Superior temporal gyrus (tissue), 1 donor: Measurements from ENCODE around the gene CHPF2.
A peak's percentile ranks its signal among the peaks of the same experiment; 100 is the strongest.

Experiments
- DNase-seq: peaks from one replicate; pipeline ENCODE4 v3.0.0-alpha.2; 2016; ENCODE audit errors: extremely low spot score

Gene CHPF2

DNA sequence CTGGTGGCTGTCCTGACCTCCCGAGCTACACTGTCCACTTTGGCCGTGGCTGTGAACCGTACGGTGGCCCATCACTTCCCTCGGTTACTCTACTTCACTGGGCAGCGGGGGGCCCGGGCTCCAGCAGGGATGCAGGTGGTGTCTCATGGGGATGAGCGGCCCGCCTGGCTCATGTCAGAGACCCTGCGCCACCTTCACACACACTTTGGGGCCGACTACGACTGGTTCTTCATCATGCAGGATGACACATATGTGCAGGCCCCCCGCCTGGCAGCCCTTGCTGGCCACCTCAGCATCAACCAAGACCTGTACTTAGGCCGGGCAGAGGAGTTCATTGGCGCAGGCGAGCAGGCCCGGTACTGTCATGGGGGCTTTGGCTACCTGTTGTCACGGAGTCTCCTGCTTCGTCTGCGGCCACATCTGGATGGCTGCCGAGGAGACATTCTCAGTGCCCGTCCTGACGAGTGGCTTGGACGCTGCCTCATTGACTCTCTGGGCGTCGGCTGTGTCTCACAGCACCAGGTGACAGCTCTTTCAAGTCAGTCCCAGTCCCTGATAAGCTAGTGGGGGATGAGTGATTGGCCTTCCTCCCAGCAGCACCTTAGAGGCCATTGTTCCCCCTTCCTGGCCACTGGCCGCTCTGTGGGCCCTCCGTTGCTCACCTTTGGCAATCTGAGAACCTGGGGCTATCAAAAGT is 3.0 kb downstream of the CHPF2 start:
- no peak for DNase-seq

DNA sequence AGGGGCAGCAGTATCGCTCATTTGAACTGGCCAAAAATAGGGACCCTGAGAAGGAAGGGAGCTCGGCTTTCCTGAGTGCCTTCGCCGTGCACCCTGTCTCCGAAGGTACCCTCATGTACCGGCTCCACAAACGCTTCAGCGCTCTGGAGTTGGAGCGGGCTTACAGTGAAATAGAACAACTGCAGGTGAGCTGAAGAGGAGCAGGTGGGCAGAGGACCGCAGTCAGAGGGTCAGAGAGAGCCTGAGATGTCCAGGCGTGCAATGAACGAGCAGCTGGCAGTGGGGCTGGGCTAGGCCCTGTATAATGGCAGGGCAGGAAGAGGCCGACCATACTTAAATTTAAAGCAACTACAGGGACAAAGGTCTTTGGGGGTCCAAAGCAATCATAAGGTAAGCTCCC is 4.1 kb downstream of the CHPF2 start:
- DNase-seq: no peak

DNA sequence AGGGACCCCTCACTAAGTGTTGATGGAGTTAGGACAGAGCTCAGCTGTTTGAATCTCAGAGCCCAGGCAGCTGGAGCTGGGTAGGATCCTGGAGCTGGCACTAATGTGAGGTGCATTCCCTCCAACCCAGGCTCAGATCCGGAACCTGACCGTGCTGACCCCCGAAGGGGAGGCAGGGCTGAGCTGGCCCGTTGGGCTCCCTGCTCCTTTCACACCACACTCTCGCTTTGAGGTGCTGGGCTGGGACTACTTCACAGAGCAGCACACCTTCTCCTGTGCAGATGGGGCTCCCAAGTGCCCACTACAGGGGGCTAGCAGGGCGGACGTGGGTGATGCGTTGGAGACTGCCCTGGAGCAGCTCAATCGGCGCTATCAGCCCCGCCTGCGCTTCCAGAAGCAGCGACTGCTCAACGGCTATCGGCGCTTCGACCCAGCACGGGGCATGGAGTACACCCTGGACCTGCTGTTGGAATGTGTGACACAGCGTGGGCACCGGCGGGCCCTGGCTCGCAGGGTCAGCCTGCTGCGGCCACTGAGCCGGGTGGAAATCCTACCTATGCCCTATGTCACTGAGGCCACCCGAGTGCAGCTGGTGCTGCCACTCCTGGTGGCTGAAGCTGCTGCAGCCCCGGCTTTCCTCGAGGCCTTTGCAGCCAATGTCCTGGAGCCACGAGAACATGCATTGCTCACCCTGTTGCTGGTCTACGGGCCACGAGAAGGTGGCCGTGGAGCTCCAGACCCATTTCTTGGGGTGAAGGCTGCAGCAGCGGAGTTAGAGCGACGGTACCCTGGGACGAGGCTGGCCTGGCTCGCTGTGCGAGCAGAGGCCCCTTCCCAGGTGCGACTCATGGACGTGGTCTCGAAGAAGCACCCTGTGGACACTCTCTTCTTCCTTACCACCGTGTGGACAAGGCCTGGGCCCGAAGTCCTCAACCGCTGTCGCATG is 5.2 kb downstream of the CHPF2 start:
- DNase-seq: no peak

DNA sequence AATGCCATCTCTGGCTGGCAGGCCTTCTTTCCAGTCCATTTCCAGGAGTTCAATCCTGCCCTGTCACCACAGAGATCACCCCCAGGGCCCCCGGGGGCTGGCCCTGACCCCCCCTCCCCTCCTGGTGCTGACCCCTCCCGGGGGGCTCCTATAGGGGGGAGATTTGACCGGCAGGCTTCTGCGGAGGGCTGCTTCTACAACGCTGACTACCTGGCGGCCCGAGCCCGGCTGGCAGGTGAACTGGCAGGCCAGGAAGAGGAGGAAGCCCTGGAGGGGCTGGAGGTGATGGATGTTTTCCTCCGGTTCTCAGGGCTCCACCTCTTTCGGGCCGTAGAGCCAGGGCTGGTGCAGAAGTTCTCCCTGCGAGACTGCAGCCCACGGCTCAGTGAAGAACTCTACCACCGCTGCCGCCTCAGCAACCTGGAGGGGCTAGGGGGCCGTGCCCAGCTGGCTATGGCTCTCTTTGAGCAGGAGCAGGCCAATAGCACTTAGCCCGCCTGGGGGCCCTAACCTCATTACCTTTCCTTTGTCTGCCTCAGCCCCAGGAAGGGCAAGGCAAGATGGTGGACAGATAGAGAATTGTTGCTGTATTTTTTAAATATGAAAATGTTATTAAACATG is 6.0 kb downstream of the CHPF2 start:
- no peak for DNase-seq

DNA sequence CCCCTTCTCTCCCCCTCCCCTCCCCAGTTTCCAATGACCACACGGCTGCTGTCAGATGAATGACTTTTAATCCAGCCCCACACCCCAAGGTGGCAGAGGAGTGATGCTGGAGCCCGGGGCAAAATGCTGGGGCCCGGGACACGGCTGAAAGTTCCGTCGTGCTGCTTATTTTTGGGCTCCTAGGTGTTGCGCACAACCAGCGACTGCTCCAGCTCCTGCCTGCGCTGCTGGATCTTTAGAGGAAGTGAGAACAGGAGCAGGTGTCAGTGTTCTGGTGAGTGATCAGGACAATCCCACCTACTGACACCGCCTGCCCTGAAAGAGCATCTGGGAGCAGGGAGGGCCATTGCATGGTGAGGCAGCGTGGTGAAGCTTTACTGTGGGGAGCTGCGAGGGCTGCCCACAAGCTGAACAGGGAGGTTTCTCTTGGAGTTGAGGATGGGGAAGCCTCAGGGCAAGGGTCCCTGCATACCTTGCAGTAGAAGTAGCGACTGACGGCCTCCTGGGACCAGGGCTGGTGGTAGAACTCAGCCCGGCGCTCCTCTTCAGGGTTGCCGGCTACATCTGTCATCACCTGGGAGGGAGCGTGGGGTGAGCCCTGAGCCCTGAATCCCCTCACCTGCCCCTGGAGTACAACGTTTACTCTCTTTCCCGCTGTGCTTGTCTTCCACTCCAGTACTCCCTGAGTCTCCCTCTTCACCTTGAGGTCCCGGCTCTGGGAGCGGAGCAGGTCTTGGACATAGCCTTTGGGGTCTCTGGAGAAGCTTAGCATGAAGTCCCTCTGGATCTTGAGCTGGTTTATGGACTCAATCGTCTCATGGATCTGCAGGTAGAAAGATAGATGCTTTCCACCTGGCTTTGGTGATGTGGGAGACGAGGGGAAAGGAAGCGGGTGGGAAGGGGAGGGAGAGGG is 6.9 kb downstream of the CHPF2 start:
- no peak for DNase-seq

DNA sequence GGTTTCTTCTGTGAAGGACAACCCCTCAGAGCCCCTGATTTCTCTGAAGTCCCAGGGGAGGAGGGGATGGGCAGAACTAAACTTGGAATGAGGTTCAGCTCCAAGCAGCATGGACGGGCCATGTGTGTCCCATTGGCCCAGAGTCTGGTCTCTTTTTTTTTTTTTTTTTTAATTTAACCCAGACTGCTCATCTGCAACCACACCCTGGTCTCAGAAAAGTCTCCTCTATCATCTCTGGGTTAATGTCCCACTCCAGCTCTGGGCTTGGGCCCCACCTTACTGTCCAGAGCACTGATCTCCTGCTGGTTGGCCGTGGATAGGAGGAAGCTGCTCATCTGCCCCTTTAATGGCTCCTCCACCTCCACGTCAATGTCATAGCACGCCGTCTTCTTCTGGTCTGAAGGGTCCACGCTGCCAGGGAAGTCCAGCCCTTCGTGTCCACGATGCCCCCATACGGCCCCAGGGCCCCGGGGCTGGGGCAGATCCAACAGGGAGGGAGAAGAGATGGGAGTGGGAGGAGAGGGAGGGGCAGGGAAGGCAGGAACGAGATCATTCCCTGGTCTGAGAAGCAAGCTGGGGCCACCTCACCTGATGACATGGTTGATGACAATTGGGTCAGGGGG is 7.7 kb downstream of the CHPF2 start:
- DNase-seq: no peak

DNA sequence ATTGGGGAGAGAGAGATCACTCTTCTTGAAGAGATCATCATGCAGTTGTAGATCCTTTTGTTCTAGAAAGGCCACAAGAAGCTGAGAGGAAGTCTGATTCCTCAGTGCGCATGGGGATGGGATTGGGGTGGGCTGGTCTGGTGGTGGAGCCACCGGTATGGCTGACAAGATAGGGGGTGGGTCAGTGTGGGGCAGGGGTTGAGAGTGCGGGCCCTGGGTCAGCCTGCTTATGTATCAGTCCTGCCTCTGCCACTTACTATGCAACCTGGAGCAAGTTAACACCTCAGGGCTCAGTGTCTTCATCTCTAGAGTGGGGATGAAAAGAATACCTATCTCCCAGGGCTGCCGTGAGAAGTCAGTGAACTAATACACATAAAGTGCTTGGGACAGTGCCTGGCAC is 8.3 kb downstream of the CHPF2 start:
- no peak for DNase-seq

DNA sequence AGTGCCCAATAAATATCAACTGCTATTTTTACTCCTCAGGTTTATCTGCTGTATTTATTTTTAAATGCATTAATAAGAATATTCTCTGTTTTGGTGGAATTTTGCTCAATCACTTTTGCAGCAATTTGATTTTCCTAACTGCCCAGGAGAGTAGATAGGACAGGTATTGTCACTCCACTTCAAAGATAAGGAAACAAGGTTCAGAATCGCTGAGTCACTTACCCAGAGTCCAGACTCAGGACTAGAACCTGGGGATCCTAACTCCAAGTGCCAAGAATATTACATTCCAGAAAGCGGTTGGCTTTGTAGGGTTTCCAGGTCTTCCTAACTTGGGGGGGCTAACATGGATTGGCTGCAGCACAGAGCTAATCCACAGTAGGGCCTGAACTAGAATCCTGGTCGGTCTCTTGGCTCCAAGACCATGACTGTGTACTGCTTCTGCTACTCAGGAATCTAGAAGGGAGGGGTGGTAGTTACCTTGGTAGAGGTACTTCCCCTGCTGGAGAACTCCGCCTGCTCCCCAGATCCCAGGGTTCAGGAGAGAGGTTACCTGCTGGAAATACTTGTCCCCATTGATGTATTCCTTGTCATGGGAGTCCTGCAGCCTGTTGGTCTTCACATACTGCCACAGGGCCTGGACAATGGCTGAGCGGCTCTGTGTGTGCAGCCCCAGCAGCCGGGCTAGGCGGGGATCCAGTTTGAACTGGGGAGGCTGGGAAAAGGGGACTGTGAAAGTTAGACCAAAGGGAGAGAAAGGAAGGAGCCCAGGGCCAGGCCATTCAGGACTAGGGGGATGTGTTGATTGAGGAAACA is 8.9 kb downstream of the CHPF2 start:
- no peak for DNase-seq

DNA sequence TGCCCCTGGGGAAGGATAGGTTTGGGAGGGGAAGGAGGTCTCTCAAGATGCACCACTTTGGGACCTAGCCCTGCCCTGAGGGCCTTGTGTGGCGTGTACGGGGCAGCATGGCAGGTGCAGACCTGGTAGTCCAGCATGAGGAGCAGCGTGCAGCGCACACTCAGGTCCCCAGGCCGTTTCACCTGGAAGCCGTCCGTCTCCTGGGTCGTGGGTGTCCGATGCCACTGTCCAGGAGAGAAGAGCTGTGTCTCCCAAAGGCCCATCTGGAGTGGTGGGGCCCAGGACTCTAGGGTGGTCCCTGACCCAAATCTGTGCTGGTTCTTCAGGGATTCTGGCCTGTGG is 9.4 kb downstream of the CHPF2 start:
- DNase-seq: no peak

DNA sequence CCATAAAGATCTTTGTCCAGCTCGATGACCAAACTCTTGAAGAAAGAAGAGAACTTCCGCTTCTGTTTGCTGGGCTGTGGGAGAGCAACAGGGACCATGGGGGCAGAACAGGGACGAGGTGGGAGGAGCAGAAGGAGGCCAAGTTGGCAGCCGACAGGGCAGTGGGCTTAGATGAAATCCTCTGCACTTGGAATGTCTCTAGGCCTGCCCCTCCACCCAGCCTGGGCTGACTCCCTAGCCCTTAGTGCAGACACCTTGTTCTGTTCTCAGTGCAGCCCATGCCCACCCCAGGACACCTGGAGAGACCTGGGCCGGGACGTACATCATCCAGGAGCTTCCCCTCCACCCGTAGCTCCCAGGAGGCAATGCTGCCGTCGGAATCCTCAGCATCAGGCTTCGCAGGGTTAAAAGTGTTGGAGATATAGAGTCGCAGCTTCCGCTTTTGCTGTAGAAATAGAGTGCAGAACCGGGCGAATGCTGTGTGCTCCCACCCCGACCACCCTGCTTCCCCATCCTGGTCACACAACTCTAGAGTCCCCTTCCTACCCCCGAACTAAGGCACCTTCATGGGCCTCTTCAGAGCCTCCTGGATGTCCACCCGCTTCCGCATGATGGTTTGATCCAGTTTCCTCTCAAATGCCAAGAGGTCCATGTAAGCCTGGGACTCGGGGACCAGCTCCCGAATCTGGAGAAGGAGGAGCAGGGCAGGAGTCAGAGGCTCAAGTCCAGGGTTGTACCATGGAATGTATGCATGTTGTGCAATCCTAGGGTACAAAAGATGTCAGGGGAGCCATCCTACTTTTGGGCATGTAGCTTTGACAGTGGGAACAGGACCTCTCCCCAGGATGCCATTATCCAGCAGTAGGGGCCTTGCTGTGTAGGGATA is 10.1 kb downstream of the CHPF2 start:
- DNase-seq: no peak

DNA sequence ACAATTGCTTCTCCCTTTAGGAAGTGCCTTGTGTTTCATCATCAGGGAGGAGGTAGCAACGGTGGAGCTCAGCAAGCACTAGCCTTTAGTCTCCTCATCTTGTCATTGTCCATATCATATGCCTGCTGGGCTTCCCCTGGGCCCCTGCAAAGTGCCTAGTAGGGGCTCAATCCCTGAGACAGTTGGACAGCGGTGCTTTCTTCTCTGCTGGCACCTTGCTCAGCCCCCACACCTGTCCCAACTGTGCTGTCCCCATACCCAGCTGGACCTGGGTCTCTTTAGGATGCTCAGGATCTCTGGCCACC is 10.7 kb downstream of the CHPF2 start:
- DNase-seq: no peak

DNA sequence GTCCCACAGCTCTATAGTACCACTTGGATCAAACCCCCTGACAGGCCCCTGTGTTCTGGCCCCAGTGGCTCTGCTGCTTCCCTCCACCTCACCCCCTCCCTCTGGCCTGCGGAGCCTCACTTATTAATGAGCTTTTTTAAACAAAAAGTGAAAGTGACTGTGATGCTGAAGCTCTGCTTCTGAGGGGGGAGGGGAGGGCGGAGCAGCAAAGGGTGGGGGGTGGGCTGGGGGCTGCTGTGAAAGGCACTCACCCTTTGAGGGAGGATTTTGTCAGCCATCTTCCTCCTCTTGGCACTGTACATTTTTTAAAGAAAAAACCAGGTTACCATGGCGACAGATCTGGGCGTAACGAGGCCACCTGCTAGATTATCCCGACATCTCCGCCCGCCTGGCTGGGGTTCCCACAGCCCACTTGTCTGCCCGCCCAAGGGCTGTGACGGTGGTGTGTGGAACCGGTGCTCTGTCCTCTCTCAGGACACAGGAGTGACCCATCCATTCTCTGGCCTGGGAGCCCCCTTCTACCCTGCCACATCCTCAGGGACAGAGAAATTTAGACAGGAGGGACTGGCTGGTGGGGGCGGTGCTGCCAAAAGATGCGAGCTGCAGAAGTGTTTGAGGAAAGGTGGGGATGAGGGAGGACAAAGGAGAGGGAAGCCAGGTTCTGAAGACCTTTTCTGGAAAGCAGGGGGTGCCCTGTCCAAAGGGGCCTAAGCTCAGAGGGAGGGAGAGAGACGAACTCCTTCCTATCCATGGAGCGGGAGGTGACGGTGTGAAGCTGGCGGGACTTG is 11.3 kb downstream of the CHPF2 start:
- peak; percentile 57 for DNase-seq

DNA sequence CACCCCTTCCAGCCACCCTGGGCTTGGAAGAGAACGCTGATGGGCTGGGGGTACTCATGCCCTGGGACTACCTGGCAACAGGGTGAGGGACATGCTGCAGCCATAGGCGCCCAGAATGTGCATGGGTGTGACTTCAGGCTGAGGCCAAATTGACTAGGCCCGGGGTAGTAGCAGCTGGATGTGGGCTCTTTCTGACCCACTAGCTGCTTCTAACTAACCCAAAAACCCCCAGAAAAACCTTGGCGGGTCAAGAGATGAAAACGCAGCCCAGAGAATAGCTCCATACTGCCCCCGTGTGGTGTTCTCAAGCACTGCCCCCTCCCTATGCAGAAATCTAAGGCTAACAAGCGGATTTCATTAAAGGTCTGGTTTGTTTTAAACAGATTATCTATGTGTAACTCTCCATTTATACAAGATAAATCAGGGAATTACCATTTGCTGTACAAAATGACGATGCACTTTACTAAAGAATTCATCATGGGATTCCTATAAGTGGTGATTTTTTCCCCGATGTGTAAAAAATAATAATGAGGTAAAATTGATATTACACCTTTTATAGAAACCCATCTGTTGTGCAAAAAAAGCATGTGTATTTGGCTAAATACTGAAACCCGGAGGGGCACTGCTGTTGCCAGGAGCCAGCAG is 12.0 kb downstream of the CHPF2 start:
- DNase-seq: peak; percentile 79

DNA sequence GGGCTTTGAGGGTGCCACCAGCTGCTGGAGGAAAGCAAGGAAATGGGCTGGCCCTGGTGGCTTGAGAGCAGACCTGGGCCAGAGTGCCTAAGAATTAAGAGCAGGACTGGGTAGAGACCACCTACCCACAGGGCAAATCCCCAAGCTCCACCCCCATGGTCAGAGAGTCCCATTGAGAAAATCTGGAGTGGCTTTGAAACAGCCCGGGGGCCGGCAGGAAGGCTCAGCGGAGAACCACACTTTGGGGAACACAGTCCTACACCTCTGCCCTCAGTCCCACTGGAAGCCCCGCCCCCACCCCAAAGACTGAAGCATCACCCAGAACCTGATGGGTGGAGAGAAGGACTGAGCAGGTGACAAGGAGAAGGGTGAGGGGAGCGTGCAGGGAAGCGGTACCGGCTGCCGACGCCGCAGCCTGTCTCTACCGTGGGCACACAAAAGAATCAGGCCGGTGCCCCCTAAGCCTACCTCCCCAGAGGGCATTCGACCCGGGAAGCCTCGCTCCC is 12.6 kb downstream of the CHPF2 start:
- DNase-seq: no peak

DNA sequence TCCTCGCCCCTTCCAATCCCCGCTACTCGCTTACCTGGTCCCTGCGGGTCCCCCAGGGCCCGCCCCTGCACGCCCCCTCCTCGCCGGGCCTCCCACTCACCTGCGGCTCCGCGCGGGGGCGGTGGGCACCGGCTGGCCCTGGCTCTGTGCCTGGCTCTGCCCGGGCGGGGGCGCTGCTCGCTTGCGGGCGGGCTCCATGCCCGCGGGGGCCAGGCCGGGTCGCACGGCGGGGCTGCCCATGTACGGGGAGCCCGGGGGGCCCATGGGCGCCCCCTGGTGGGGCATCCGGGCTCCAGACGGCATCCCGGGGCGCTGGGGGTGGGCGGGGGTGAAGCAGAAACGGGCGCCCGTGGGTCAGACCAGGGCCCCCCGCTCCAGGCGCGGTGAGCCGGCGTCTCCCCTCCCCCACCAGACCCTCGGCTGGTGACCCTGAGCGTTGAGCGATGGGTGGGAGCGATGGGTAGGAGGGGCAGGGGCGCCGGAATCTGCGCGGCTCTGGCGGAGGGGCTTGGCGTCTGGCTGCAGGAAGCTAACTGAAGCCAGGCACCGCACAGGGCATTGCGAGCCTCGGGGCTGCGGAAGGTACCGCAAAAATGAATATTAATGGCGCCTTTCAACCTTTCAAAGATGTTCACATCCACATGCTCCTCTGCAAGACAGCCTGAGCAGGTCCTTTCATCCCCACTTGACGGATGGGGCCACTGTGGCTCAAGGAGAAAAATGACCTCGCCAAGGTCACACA is 13.2 kb downstream of the CHPF2 start:
- no peak for DNase-seq

DNA sequence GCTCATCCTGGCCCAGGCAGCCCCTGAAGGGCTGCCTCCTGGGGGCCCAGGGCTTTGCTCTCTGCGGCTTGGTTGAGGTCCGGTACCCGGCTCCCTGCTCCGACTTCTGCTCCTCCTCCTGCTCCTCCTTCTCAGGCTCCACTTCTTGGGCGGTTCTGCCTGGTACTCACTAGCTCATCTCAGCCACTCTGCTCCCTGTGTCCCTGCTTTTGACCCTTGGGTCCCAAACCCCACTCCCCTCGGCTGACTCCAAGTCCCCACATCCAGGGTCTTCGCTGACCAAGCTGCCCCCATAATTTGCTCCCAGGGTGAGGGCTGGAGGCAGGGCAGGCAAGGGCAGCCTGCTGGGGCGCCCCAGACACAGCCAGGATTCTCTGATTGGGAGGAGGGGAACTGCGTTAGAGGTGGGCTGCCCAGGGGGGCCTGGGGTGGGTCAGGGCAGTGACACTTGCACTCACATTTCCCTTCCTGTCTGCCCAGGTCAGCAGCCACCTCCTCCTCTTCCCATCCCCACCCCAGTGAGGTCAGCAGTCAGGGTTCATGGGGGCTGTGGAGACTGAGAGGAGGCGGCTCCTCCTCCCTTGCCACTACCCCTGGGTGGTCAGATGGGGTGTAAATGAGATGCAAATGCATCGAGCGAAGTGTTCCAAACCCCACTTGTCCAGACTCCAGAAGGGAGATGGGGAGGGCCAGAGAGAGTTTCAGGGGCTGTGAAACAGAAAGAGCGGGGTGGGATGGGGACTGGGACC is 14.0 kb downstream of the CHPF2 start:
- no peak for DNase-seq
